ENCODE data around the gene SLC49A3.

DNA sequence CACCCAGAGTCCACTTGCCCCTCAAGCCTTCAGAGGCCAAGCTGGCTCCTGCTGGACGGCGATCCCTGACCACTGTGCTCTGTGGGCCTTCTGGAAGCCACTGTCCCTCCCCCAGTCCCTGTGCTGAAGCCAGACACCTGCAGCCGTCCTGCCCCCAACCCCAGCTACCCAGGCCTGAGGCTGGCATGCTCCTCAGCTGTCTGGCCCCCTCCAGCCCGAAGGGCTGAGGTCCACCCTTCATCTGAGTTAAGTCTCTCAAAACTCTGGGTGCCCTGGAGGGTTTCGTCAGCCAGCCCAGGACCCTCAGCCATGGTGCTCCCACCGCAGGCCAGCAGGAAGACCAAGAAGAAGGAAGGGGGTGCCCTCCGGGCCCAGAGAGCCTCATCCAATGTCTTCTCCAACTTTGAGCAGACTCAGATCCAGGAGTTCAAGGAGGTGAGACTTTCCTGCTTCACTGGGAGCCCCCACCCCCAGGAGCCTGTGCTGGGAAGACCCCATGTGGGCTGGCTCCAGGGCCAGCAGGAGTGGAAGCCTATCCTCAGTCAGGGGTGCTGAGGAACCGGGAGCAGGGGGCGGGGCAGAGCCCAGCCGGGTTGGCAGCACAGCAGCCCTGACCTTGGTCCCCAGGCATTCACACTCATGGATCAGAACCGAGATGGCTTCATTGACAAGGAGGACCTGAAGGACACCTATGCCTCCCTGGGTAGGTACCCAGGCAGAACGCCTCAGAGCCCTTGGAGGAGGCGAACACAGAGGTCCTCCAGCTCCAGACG, 10.4 kb downstream of the SLC49A3 start:
- no peak for TF ChIP-seq CTCF (IDR thresholded peaks at IDR 0.05 in 4 of 5, conservative IDR thresholded peaks at IDR 0.05 in 1 of 5)
- TF ChIP-seq POLR2A (IDR thresholded peaks at IDR 0.05): no peak

Measured in gastrocnemius medialis (tissue), 4 donors.